Measurements from ENCODE around the gene WDR90.
A peak's percentile ranks its signal among the peaks of the same experiment; 100 is the strongest.

Gene WDR90

GRCh38 chr16:674968-675883 is 26.1 kb downstream of the WDR90 start, which contains the start of gene RHBDL1:
Gene RHBDL1 (plus strand): TSS chr16:675671. CDS start chr16:675791, 120 bp downstream.
- CTCF ChIA-PET: interaction anchor here (0.6 to 1.4 kb wide), 3 partner anchors 11 to 97 kb away, joined by 3 to 8 read pairs (median 4); no protein-coding TSS in a partner anchor
- H3K36me3 ChIP-seq (ENCODE audit: control insufficient read depth in 2 of 2, insufficient read depth in 1 of 2, low read length in 2 of 2): peaks cover 0 to 50% of the 10 kb centered on the region in 2 experiments; a peak in 1 of 3 replicates
- H3K4me1 ChIP-seq (ENCODE audit: control insufficient read depth, insufficient read depth, low read length): peaks cover 5% of the 10 kb centered on the region; the same call in 1 of the 2 replicates
- H3K9me3 ChIP-seq (ENCODE audit: control insufficient read depth, insufficient read depth, low read depth, low read length): no peaks in the 10 kb centered on the region
- no peak within 1 kb of the TSS for H3K27ac ChIP-seq (ENCODE audit: extremely low read depth, low read depth, low read length)
- POLR2A ChIA-PET: interaction anchor here (0.7 to 2.6 kb wide), 8 partner anchors 8 to 289 kb away, joined by 3 to 10 read pairs (median 5); partner anchors contain the start of genes JMJD8, METTL26, RHOT2 and WDR24
- H3K4me3 ChIP-seq (ENCODE audit: low read depth, low read length): no peak within 1 kb of the TSS
- TF ChIP-seq BCL11B (tag by site-specific recombination; IDR thresholded peaks at IDR 0.05; ENCODE audit: low read depth): peak; percentile 94
- 0 out of 2 replicates have a peak, but pooled peaks have one; percentile 10 for TF ChIP-seq GLIS2 (tag by site-specific recombination; IDR thresholded peaks at IDR 0.05)
- TF ChIP-seq YY2 (tag by site-specific recombination; IDR thresholded peaks at IDR 0.05): no peak
- TF ChIP-seq ZNF341 (tag by site-specific recombination; IDR thresholded peaks at IDR 0.05; ENCODE audit: low read depth): peak; percentile 21; the same call in 1 of the 2 replicates
- TF ChIP-seq PBX3 (CRISPR knock-in tag; IDR thresholded peaks at IDR 0.05): peak; percentile 22; the same call in 1 of the 2 replicates
- peak; percentile 41; the same call in 1 of the 2 replicates for TF ChIP-seq KLF8 (tag by site-specific recombination; IDR thresholded peaks at IDR 0.05)
- 0 out of 2 replicates have a peak, but pooled peaks have one; percentile 11 for TF ChIP-seq INSM2 (tag by site-specific recombination; IDR thresholded peaks at IDR 0.05)
- no peak for TF ChIP-seq ZNF155 (tag by site-specific recombination; IDR thresholded peaks at IDR 0.05)
- peak; percentile 46; the same call in 1 of the 2 replicates for TF ChIP-seq SP2 (tag by site-specific recombination; IDR thresholded peaks at IDR 0.05)
- TF ChIP-seq OSR2 (tag by site-specific recombination; IDR thresholded peaks at IDR 0.05): peak; percentile 41; the same call in 1 of the 2 replicates
- no peak for TF ChIP-seq ZNF830 (tag by site-specific recombination; IDR thresholded peaks at IDR 0.05; ENCODE audit: low read depth)
- no peak for TF ChIP-seq ZNF518A (tag by site-specific recombination; conservative IDR thresholded peaks at IDR 0.05; ENCODE audit: low read depth)
- peak; percentile 62 for TF ChIP-seq HIC1 (tag by site-specific recombination; IDR thresholded peaks at IDR 0.05)
- no peak for TF ChIP-seq CTCF (tag by site-specific recombination; IDR thresholded peaks at IDR 0.05)
- TF ChIP-seq KLF10 (tag by site-specific recombination; IDR thresholded peaks at IDR 0.05): peak; percentile 63
- TF ChIP-seq ZBTB7A (tag by site-specific recombination; IDR thresholded peaks at IDR 0.05; ENCODE audit: low read depth): peak; percentile 41; the same call in 1 of the 2 replicates
- TF ChIP-seq PATZ1 (tag by site-specific recombination; IDR thresholded peaks at IDR 0.05): peak; percentile 57; the same call in 1 of the 2 replicates
- 0 out of 2 replicates have a peak, but pooled peaks have one; percentile 32 for TF ChIP-seq ZNF600 (tag by site-specific recombination; IDR thresholded peaks at IDR 0.05)
- peak; percentile 75 for TF ChIP-seq KLF9 (tag by site-specific recombination; IDR thresholded peaks at IDR 0.05; ENCODE audit: low read depth)
- peak; percentile 37 for TF ChIP-seq GLIS1 (tag by site-specific recombination; IDR thresholded peaks at IDR 0.05)

Measured in HEK293 (cell line).